PFSK-1 (cell line): ENCODE data around the gene CNTNAP5.

ENCODE experiments used
- FOXP2 ChIP-seq: optimal IDR thresholded peaks from 2 replicates; pipeline ENCODE3; 2011; ENCODE audit warnings: borderline replicate concordance, control low read depth, inconsistent platforms; ENCODE audit not compliant: insufficient read depth; ENCODE audit errors: extremely low read length, extremely low read depth
- POLR2AphosphoS5 ChIP-seq: IDR thresholded peaks from 2 replicates; pipeline ENCODE4 v1.6.1; 2012; ENCODE audit warnings: low read depth, mild to moderate bottlenecking, control low read depth, low read length, moderate library complexity
- REST ChIP-seq, 2 experiments: IDR thresholded peaks; 2 replicates each; pipeline versions ENCODE4 v1.6.1 to v1.8.0; 2011 to 2012; ENCODE audit warnings: low read depth in 2 of 2, low read length in 2 of 2, control low read depth in 1 of 2, inconsistent platforms in 1 of 2, mild to moderate bottlenecking in 1 of 2, moderate library complexity in 1 of 2; ENCODE audit not compliant: insufficient read depth in 1 of 2
- SIN3A ChIP-seq: IDR thresholded peaks from 2 replicates; pipeline ENCODE4 v1.6.1; 2012; ENCODE audit warnings: mild to moderate bottlenecking, low read length, moderate library complexity, borderline replicate concordance; ENCODE audit not compliant: insufficient read depth
- TAF1 ChIP-seq: IDR thresholded peaks from 2 replicates; pipeline ENCODE4 v1.6.1; 2012; ENCODE audit warnings: low read length, control low read depth, borderline replicate concordance; ENCODE audit not compliant: insufficient read depth

The CNTNAP5 gene

GRCh38 chr2:124319577-124319976 is 294.5 kb downstream of the CNTNAP5 start:
- no peak for TF ChIP-seq REST (IDR thresholded peaks at IDR 0.05; ENCODE audit: insufficient read depth in 1 of 2, low read depth in 2 of 2, low read length in 2 of 2)
- no peak for TF ChIP-seq TAF1
- TF ChIP-seq POLR2AphosphoS5, result no peak
- no peak for TF ChIP-seq SIN3A
- TF ChIP-seq FOXP2, result no peak

GRCh38 chr2:124320051-124320688 is 295.1 kb downstream of the CNTNAP5 start:
- TF ChIP-seq TAF1 (no peak), FOXP2 (no peak), SIN3A (no peak), POLR2AphosphoS5 (no peak), REST (IDR thresholded peaks at IDR 0.05; ENCODE audit: insufficient read depth in 1 of 2, low read depth in 2 of 2, low read length in 2 of 2) (no peak)

GRCh38 chr2:124323321-124323720 is 298.2 kb downstream of the CNTNAP5 start:
- no peak for TF ChIP-seq POLR2AphosphoS5
- TF ChIP-seq TAF1, result no peak
- TF ChIP-seq REST (IDR thresholded peaks at IDR 0.05; ENCODE audit: insufficient read depth in 1 of 2, low read depth in 2 of 2, low read length in 2 of 2), result no peak
- no peak for TF ChIP-seq FOXP2
- TF ChIP-seq SIN3A, result no peak

- TF ChIP-seq REST (IDR thresholded peaks at IDR 0.05; ENCODE audit: insufficient read depth in 1 of 2, low read depth in 2 of 2, low read length in 2 of 2), result no peak
- no peak for TF ChIP-seq POLR2AphosphoS5
- TF ChIP-seq FOXP2, result no peak
- no peak for TF ChIP-seq TAF1
- TF ChIP-seq SIN3A, result no peak
These were observed 300.8 kb downstream of the CNTNAP5 start for GRCh38 chr2:124325667-124326440.
